IPS-20b (cell line): ENCODE data around the gene STIL.
A peak's percentile ranks its signal among the peaks of the same experiment; 100 is the strongest.

Experiments
- H3K27ac ChIP-seq: one replicate; pipeline ENCODE4 v1.5.1; 2013; ENCODE audit warnings: low read length
- H3K27me3 ChIP-seq: 2 replicates; pipeline ENCODE4 v1.6.1; 2013; ENCODE audit warnings: mild to moderate bottlenecking, low read length, inconsistent platforms; ENCODE audit not compliant: insufficient read depth
- H3K36me3 ChIP-seq: 2 replicates; pipeline ENCODE4 v1.6.1; 2013; ENCODE audit warnings: low read depth, mild to moderate bottlenecking, inconsistent platforms, low read length, moderate library complexity; ENCODE audit not compliant: insufficient read depth
- H3K4me1 ChIP-seq: 2 replicates; pipeline ENCODE4 v1.6.1; 2013; ENCODE audit warnings: mild to moderate bottlenecking, control low read depth, inconsistent platforms, low read length, moderate library complexity; ENCODE audit not compliant: insufficient read depth
- H3K4me3 ChIP-seq: 2 replicates; pipeline ENCODE4 v1.5.1; 2013; ENCODE audit warnings: mild to moderate bottlenecking, low read length, inconsistent platforms
- H3K9ac ChIP-seq: 2 replicates; pipeline ENCODE4 v1.6.1; 2013; ENCODE audit warnings: low read depth, mild to moderate bottlenecking, inconsistent platforms, low read length, moderate library complexity
- H3K9me3 ChIP-seq: 2 replicates; pipeline ENCODE4 v1.6.1; 2013; ENCODE audit warnings: mild to moderate bottlenecking, low read depth, low read length, inconsistent platforms; ENCODE audit not compliant: insufficient read depth

STIL gene

GRCh38 chr1:47224676-47225399 is 89.1 kb downstream of the STIL start:
- H3K27me3 ChIP-seq: peaks cover 100% of the 10 kb centered on the region
- no peaks in the 10 kb centered on the region for H3K36me3 ChIP-seq
- no peak overlapping the region for H3K9ac ChIP-seq
- H3K27ac ChIP-seq: no peak overlapping the region
- H3K4me3 ChIP-seq: peak overlapping the region; percentile 28; the same call in 1 of the 2 replicates
- H3K9me3 ChIP-seq: peaks cover 8% of the 10 kb centered on the region; the same call in 1 of the 2 replicates
- peaks cover 22% of the 10 kb centered on the region for H3K4me1 ChIP-seq

GRCh38 chr1:47223921-47224675 is 89.8 kb downstream of the STIL start:
- Histone ChIP-seq H3K27ac (no peak overlapping the region), H3K36me3 (no peaks in the 10 kb centered on the region), H3K27me3 (peaks cover 99% of the 10 kb centered on the region), H3K9ac (no peak overlapping the region), H3K4me3 (no peak overlapping the region), H3K4me1 (peaks cover 15% of the 10 kb centered on the region), H3K9me3 (peaks cover 8% of the 10 kb centered on the region; the same call in 1 of the 2 replicates)

GRCh38 chr1:47223174-47223920 is 90.6 kb downstream of the STIL start:
- Histone ChIP-seq H3K4me3 (no peak overlapping the region), H3K9ac (no peak overlapping the region), H3K36me3 (no peaks in the 10 kb centered on the region), H3K27me3 (peaks cover 99% of the 10 kb centered on the region), H3K9me3 (peaks cover 8% of the 10 kb centered on the region; the same call in 1 of the 2 replicates), H3K27ac (no peak overlapping the region), H3K4me1 (peaks cover 10% of the 10 kb centered on the region)

GRCh38 chr1:47222476-47222875 is 91.5 kb downstream of the STIL start:
- Histone ChIP-seq H3K4me3 (no peak overlapping the region), H3K9me3 (peaks cover 4% of the 10 kb centered on the region; the same call in 1 of the 2 replicates), H3K27me3 (peaks cover 99% of the 10 kb centered on the region), H3K36me3 (no peaks in the 10 kb centered on the region), H3K27ac (no peak overlapping the region), H3K9ac (no peak overlapping the region), H3K4me1 (peaks cover 10% of the 10 kb centered on the region)

GRCh38 chr1:47219590-47220220 is 94.2 kb downstream of the STIL start:
- Histone ChIP-seq H3K27me3 (peaks cover 75% of the 10 kb centered on the region), H3K27ac (no peak overlapping the region), H3K9me3 (0 out of 2 replicates have a peak, but pooled peaks cover 4% of the 10 kb centered on the region), H3K4me3 (no peak overlapping the region), H3K4me1 (0 out of 2 replicates have a peak, but pooled peaks cover 4% of the 10 kb centered on the region), H3K9ac (no peak overlapping the region), H3K36me3 (no peaks in the 10 kb centered on the region)

- H3K36me3 ChIP-seq: no peaks in the 10 kb centered on the region
- H3K27me3 ChIP-seq: peaks cover 74% of the 10 kb centered on the region
- H3K4me1 ChIP-seq: 0 out of 2 replicates have a peak, but pooled peaks cover 1% of the 10 kb centered on the region
- H3K9me3 ChIP-seq: 0 out of 2 replicates have a peak, but pooled peaks cover 4% of the 10 kb centered on the region
- no peak overlapping the region for H3K27ac ChIP-seq
- no peak overlapping the region for H3K9ac ChIP-seq
- no peak overlapping the region for H3K4me3 ChIP-seq
These were observed 94.9 kb downstream of the STIL start for GRCh38 chr1:47219001-47219400.

- Histone ChIP-seq H3K4me3 (no peak overlapping the region), H3K27me3 (peaks cover 73% of the 10 kb centered on the region), H3K4me1 (no peaks in the 10 kb centered on the region), H3K36me3 (no peaks in the 10 kb centered on the region), H3K27ac (no peak overlapping the region), H3K9me3 (no peaks in the 10 kb centered on the region), H3K9ac (no peak overlapping the region)
These were observed 97.5 kb downstream of the STIL start for GRCh38 chr1:47216278-47217059.

- H3K9me3 ChIP-seq: no peaks in the 10 kb centered on the region
- no peak overlapping the region for H3K4me3 ChIP-seq
- H3K4me1 ChIP-seq: no peaks in the 10 kb centered on the region
- H3K36me3 ChIP-seq: no peaks in the 10 kb centered on the region
- no peak overlapping the region for H3K9ac ChIP-seq
- peaks cover 73% of the 10 kb centered on the region for H3K27me3 ChIP-seq
- no peak overlapping the region for H3K27ac ChIP-seq
These were observed 98.2 kb downstream of the STIL start for GRCh38 chr1:47215713-47216112.

GRCh38 chr1:47214549-47214948 is 99.4 kb downstream of the STIL start:
- no peaks in the 10 kb centered on the region for H3K36me3 ChIP-seq
- no peak overlapping the region for H3K27ac ChIP-seq
- no peak overlapping the region for H3K9ac ChIP-seq
- no peak overlapping the region for H3K4me3 ChIP-seq
- H3K9me3 ChIP-seq: no peaks in the 10 kb centered on the region
- H3K27me3 ChIP-seq: peaks cover 74% of the 10 kb centered on the region
- H3K4me1 ChIP-seq: no peaks in the 10 kb centered on the region

GRCh38 chr1:47213230-47213963 is 100.5 kb downstream of the STIL start:
- no peak overlapping the region for H3K4me3 ChIP-seq
- no peak overlapping the region for H3K9ac ChIP-seq
- no peaks in the 10 kb centered on the region for H3K36me3 ChIP-seq
- no peaks in the 10 kb centered on the region for H3K9me3 ChIP-seq
- H3K27me3 ChIP-seq: peaks cover 74% of the 10 kb centered on the region
- H3K4me1 ChIP-seq: no peaks in the 10 kb centered on the region
- H3K27ac ChIP-seq: no peak overlapping the region
